Caco-2 (cell line): ENCODE measurements around the gene ECHDC1. TPM values are rescaled to one million over a fixed set of nuclear protein-coding genes. Genes with fewer than 3 reads are reported as not detected.

ENCODE experiments used
- BruUV-seq: library from RNA; stranded (reverse); fragments of 400-500 nt; replicated peaks from 2 replicates; lab custom pipeline; 2021; lab: Mats Ljungman, UMichigan
- CTCF ChIA-PET: fragments of 300-600 bp; sonication (Branson Sonifier 250); formaldehyde crosslinking; loops from one replicate; lab custom pipeline; 2022; ENCODE audit warnings: antibody characterized with exemption; lab: Charles Lee
- POLR2A ChIA-PET: fragments of 300-600 bp; sonication (Branson Sonifier 250); formaldehyde crosslinking; loops from one replicate; lab custom pipeline; 2022; ENCODE audit warnings: antibody characterized with exemption; lab: Charles Lee
- DNase-seq, 2 experiments: peaks; one replicate each; pipeline versions ENCODE4 v3.0.0 to v3.0.0-alpha.2; 2020 to 2022
- H3K27me3 ChIP-seq: replicated peaks from 2 replicates; pipeline ENCODE4 v1.6.0; 2011; ENCODE audit warnings: low read length; ENCODE audit not compliant: control insufficient read depth, insufficient read depth
- H3K36me3 ChIP-seq: 2 replicates; pipeline ENCODE4 v1.5.1; 2011; ENCODE audit warnings: low read length; ENCODE audit not compliant: control insufficient read depth, insufficient read depth
- H3K4me1 ChIP-seq: fragments of 250-450 bp; sonication (Bioruptor Pico); 2 replicates; pipeline ENCODE4 v1.5.1; 2020; ENCODE audit warnings: mild to moderate bottlenecking
- H3K4me3 ChIP-seq: 2 replicates; pipeline ENCODE4 v1.5.1; 2011; ENCODE audit warnings: low read depth, mild to moderate bottlenecking, control low read depth, low read length
- H3K9me3 ChIP-seq: fragments of 250-450 bp; sonication (Bioruptor Pico); 2 replicates; pipeline ENCODE4 v1.5.1; 2020; ENCODE audit warnings: mild to moderate bottlenecking, moderate library complexity
- H3K27ac Mint-ChIP-seq: one replicate; pipeline ENCODE4 v1.8.0; 2022; ENCODE audit warnings: mixed read lengths; ENCODE audit not compliant: unreplicated experiment
- H3K27me3 Mint-ChIP-seq: one replicate; pipeline ENCODE4 v1.8.0; 2022; ENCODE audit warnings: mixed read lengths; ENCODE audit not compliant: insufficient read depth, unreplicated experiment
- H3K36me3 Mint-ChIP-seq: one replicate; pipeline ENCODE4 v1.8.0; 2022; ENCODE audit warnings: mild to moderate bottlenecking, mixed read lengths; ENCODE audit not compliant: insufficient read depth, unreplicated experiment
- H3K4me1 Mint-ChIP-seq: one replicate; pipeline ENCODE4 v1.8.0; 2022; ENCODE audit warnings: low read depth, mixed read lengths; ENCODE audit not compliant: unreplicated experiment
- H3K4me3 Mint-ChIP-seq: one replicate; pipeline ENCODE4 v1.8.0; 2022; ENCODE audit warnings: mild to moderate bottlenecking, moderate library complexity, mixed read lengths; ENCODE audit not compliant: unreplicated experiment
- H3K9me3 Mint-ChIP-seq: one replicate; pipeline ENCODE4 v1.8.0; 2022; ENCODE audit warnings: mixed read lengths; ENCODE audit not compliant: unreplicated experiment
- intact Hi-C: fragments of 100-400 bp; cut with micrococcal nuclease; formaldehyde crosslinking; loops from one replicate; pipeline ENCODE4 v1.10.0; 2022; ENCODE audit not compliant: unreplicated experiment
- total RNA-seq: library from RNA; stranded (reverse); gene quantifications from 2 replicates; pipeline ENCODE4 v1.2.3, GENCODE V29; 2022
- TF ChIP-seq, protein P1 (sequence below), 2 experiments: fragments of 200-600 bp in 1 of 2; IDR thresholded peaks; 1 replicate in 1 of 2; 2 replicates in 1 of 2; pipeline versions ENCODE4 v1.5.1 to v1.8.0; 2011 to 2022; ENCODE audit warnings: antibody characterized with exemption in 1 of 2, control low read depth in 1 of 2, inconsistent platforms in 1 of 2, low read depth in 1 of 2, low read length in 1 of 2, mild to moderate bottlenecking in 1 of 2, moderate library complexity in 1 of 2; ENCODE audit not compliant: insufficient read depth in 1 of 2, severe bottlenecking in 1 of 2, unreplicated experiment in 1 of 2

The ECHDC1 gene
- total RNA-seq, 1 experiment from 2014 or later: 77.5 TPM

DNA sequence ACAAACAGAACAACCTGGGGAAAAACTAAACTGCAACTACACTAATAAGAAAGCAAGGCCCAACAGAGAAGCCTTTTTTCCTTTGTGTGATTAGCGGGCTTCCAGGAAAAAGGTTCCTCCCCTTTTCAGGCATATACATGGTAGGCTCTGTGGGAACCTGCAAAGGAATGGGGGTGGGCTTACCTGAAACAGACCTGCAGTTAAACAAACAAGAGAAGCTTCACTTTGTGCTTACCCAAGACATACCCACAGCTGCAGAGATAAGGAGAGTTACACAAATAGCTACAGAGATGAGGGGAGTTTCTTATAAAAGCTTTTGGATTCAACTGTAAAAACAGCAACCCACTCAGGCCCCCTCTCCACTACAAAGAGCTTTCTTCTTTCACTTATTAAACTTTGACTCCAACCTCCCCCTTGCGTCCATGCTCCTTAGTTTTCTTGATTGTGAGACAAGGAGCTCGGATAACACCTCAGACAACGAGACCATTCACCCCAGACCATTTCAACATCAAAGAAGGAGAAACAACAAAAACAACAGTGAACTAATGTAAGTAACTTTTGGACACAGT is 45.8 kb downstream of the ECHDC1 start:
- H3K36me3 Mint-ChIP-seq: peaks cover 28% of the 10 kb centered on the region

DNA sequence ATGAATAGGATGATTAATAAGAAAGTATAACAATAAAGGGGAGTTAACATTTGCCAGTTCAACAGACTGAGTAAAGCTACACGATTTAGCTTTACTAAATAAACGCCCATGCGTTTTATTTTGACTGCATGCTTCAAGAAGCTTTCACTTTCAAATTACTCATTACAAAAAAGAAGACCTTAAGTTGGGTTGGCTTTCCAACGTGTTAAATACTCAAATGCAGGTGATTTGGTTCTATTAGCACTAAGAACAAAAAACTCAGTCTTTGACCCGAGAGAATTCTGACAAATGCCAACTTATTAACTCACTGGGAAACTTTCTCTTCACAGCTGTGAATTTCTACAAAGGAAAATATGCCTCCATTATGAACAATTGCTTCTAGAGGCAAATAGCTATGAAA is 51.9 kb downstream of the ECHDC1 start:
- no peaks in the 10 kb centered on the region for H3K4me1 Mint-ChIP-seq
- Histone ChIP-seq H3K36me3 (peaks cover 1% of the 10 kb centered on the region; the same call in 1 of the 2 replicates), H3K9me3 (no peaks in the 10 kb centered on the region), H3K4me3 (no peak overlapping the region), H3K4me1 (no peaks in the 10 kb centered on the region), H3K27me3 (no peaks in the 10 kb centered on the region)
- CTCF ChIA-PET: no interaction called here
- TF ChIP-seq, protein P1, sequence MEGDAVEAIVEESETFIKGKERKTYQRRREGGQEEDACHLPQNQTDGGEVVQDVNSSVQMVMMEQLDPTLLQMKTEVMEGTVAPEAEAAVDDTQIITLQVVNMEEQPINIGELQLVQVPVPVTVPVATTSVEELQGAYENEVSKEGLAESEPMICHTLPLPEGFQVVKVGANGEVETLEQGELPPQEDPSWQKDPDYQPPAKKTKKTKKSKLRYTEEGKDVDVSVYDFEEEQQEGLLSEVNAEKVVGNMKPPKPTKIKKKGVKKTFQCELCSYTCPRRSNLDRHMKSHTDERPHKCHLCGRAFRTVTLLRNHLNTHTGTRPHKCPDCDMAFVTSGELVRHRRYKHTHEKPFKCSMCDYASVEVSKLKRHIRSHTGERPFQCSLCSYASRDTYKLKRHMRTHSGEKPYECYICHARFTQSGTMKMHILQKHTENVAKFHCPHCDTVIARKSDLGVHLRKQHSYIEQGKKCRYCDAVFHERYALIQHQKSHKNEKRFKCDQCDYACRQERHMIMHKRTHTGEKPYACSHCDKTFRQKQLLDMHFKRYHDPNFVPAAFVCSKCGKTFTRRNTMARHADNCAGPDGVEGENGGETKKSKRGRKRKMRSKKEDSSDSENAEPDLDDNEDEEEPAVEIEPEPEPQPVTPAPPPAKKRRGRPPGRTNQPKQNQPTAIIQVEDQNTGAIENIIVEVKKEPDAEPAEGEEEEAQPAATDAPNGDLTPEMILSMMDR (IDR thresholded peaks at IDR 0.05; ENCODE audit: insufficient read depth in 1 of 2, low read depth in 1 of 2, low read length in 1 of 2, severe bottlenecking in 1 of 2, unreplicated experiment in 1 of 2): no peak
- no peak overlapping the region for H3K27ac Mint-ChIP-seq
- BruUV-seq: no TSS peak
- intact Hi-C loops: no loop called here
- no peaks in the 10 kb centered on the region for H3K9me3 Mint-ChIP-seq
- no peaks in the 10 kb centered on the region for H3K27me3 Mint-ChIP-seq
- H3K36me3 Mint-ChIP-seq: peaks cover 50% of the 10 kb centered on the region
- POLR2A ChIA-PET: interaction anchor here (0.6 kb wide), 1 partner anchor 11 kb away, joined by 8 read pairs; no protein-coding TSS in a partner anchor
- no peak overlapping the region for H3K4me3 Mint-ChIP-seq
- DNase-seq: no peak

More for the DNA sequence above, 45.8 kb downstream of the ECHDC1 start:
- H3K4me1 Mint-ChIP-seq: peaks cover 11% of the 10 kb centered on the region
- H3K9me3 ChIP-seq: peaks cover 4% of the 10 kb centered on the region; the same call in 1 of the 2 replicates
- H3K9me3 Mint-ChIP-seq: no peaks in the 10 kb centered on the region
- BruUV-seq: no TSS peak
- POLR2A ChIA-PET: interaction anchor here (1.2 kb wide), 1 partner anchor 31 kb away, joined by 5 read pairs; the partner anchor contains the start of gene RNF146
- intact Hi-C loops: no loop called here
- no peaks in the 10 kb centered on the region for H3K27me3 ChIP-seq
- H3K4me3 Mint-ChIP-seq: no peak overlapping the region
- H3K4me3 ChIP-seq: no peak overlapping the region
- peaks cover 11% of the 10 kb centered on the region; the same call in 1 of the 2 replicates for H3K4me1 ChIP-seq
- no peak overlapping the region for H3K27ac Mint-ChIP-seq
- no peaks in the 10 kb centered on the region for H3K27me3 Mint-ChIP-seq
- no peaks in the 10 kb centered on the region for H3K36me3 ChIP-seq
- peak; percentile 63 to 64 for DNase-seq
- TF ChIP-seq, protein P1 (IDR thresholded peaks at IDR 0.05; ENCODE audit: insufficient read depth in 1 of 2, low read depth in 1 of 2, low read length in 1 of 2, severe bottlenecking in 1 of 2, unreplicated experiment in 1 of 2): no peak
- CTCF ChIA-PET: interaction anchor here (0.6 to 1.0 kb wide), 2 partner anchors 26 to 31 kb away, joined by 3 to 5 read pairs; partner anchors contain the start of gene RNF146

DNA sequence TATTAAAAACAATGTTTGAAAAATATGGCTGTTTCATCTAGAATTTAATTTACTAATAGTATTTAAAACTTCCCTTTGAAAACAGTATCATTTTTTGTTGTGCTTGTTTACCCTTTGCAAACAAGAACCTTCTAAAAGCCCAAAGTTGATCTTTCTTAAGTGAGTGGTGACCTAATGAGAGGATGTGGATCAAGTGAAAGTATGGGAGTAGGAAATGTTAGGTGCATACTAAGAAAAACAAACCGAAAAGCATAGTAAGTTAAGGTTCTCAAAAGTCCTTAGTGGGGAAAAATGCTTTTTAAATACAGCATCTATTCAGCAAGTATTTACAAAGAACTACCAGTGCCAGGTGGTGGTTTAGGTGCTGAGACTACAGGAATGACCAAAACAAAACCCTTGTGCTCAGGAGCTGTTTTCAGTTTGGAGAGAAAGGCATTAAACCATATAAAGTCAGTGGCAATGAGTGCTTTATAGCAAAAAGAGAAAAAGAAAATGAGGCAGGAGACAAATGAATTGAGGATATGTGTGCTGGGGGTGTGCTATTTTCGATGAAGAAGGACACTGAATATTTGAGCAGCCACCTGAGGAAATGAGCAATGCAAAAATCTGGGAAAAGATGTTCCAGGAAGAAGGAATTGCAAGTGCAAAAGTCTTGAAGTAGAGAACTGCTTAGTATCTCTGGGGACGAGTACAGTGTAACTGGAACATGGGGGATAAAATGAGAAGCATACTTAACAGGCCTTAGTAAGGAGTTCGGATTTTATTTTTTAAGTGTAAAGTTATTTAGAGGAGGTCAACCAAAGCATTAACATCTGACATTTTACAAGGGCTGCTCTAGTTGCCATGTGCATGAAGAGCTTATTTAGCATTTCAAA is 52.8 kb downstream of the ECHDC1 start:
- Histone ChIP-seq H3K4me1 (no peaks in the 10 kb centered on the region), H3K4me3 (no peak overlapping the region), H3K9me3 (no peaks in the 10 kb centered on the region), H3K36me3 (peaks cover 1% of the 10 kb centered on the region; the same call in 1 of the 2 replicates), H3K27me3 (no peaks in the 10 kb centered on the region)
- Mint-ChIP-seq H3K4me3 (no peak overlapping the region), H3K36me3 (peaks cover 55% of the 10 kb centered on the region), H3K9me3 (no peaks in the 10 kb centered on the region), H3K4me1 (no peaks in the 10 kb centered on the region), H3K27me3 (no peaks in the 10 kb centered on the region), H3K27ac (no peak overlapping the region)
- BruUV-seq: no TSS peak
- no peak for DNase-seq
- TF ChIP-seq, protein P1 (IDR thresholded peaks at IDR 0.05; ENCODE audit: insufficient read depth in 1 of 2, low read depth in 1 of 2, low read length in 1 of 2, severe bottlenecking in 1 of 2, unreplicated experiment in 1 of 2): no peak
- ChIA-PET CTCF (no interaction called here), POLR2A (no interaction called here)
- intact Hi-C loops: no loop called here
